Gastroesophageal sphincter (tissue), 3 donors: ENCODE results near the gene UBE2H.

Experiments used
- CTCF ChIP-seq, 4 experiments: fragments of 200-600 bp in 2 of 4; fragments of 450-650 bp in 2 of 4; sonication (generic) in 1 of 4; IDR thresholded peaks; one replicate each; pipeline ENCODE4 v1.5.1; 2017 to 2019; ENCODE audit warnings: antibody characterized with exemption in 4 of 4, mild to moderate bottlenecking in 2 of 4, moderate library complexity in 2 of 4
- POLR2AphosphoS5 ChIP-seq: sonication (generic); formaldehyde crosslinking; IDR thresholded peaks from one replicate; pipeline ENCODE4 v1.6.1; 2017; ENCODE audit warnings: antibody characterized with exemption

GRCh38 chr7:129969881-129970446 lies 17.2 kb upstream of the UBE2H start:
- TF ChIP-seq CTCF (IDR thresholded peaks at IDR 0.05) (no peak), POLR2AphosphoS5 (no peak)
